Prostate gland (tissue), 2 donors: ENCODE measurements around the gene CTSD. TPM values are rescaled to one million over a fixed set of nuclear protein-coding genes. Genes with fewer than 3 reads are reported as not detected.

Experiments
- DNase-seq: peaks from one replicate; pipeline ENCODE4 v3.0.0-alpha.2; 2019; ENCODE audit warnings: low spot score
- H3K27ac ChIP-seq, 2 donors: fragments of 200-600 bp; sonication (generic); 2 replicates each; pipeline ENCODE4 v1.5.1; 2017 to 2019
- H3K27me3 ChIP-seq: fragments of 200-600 bp; sonication (generic); replicated peaks from 2 replicates; pipeline ENCODE4 v1.5.1; 2019; ENCODE audit not compliant: insufficient read depth
- H3K36me3 ChIP-seq, 2 donors: fragments of 200-600 bp; sonication (generic); 1 replicate in 1 of 2; 2 replicates in 1 of 2; pipeline versions ENCODE4 v1.5.1 to v1.8.1; 2017 to 2019
- H3K4me1 ChIP-seq: fragments of 200-600 bp; sonication (generic); replicated peaks from 2 replicates; pipeline ENCODE4 v1.5.1; 2019
- H3K4me3 ChIP-seq, 2 donors: fragments of 200-600 bp; sonication (generic); 2 replicates each; pipeline ENCODE4 v1.5.1; 2017 to 2019
- H3K9me3 ChIP-seq: fragments of 200-600 bp; sonication (generic); 2 replicates; pipeline ENCODE4 v1.5.1; 2017
- CTCF ChIP-seq, 4 experiments: fragments of 200-600 bp in 2 of 4; fragments of 450-650 bp in 2 of 4; sonication (generic) in 2 of 4; IDR thresholded peaks; 1 replicate in 3 of 4; 2 replicates in 1 of 4; pipeline ENCODE4 v1.5.1; 2016 to 2019; ENCODE audit warnings: antibody characterized with exemption in 4 of 4, mild to moderate bottlenecking in 2 of 4, moderate library complexity in 2 of 4
- POLR2A ChIP-seq: fragments of 450-650 bp; IDR thresholded peaks from one replicate; pipeline ENCODE4 v1.6.1; 2016; ENCODE audit warnings: antibody characterized with exemption, mild to moderate bottlenecking
- POLR2AphosphoS5 ChIP-seq: sonication (generic); formaldehyde crosslinking; IDR thresholded peaks from one replicate; pipeline ENCODE4 v1.6.1; 2017; ENCODE audit warnings: antibody characterized with exemption
- WGBS: methylation state at CpG from one replicate; pipeline ENCODE4 v1.1.5; 2018; 5-methylcytosine and 5-hydroxymethylcytosine counted together
- intact Hi-C: fragments of 100-400 bp; cut with DNase I; formaldehyde crosslinking; loops from one replicate; pipeline ENCODE4 v1.14.2; 2022
- total RNA-seq, 2 donors: library from RNA; depleted of rRNA; stranded (reverse); fragments of >200 nt; gene quantifications; one replicate each; pipeline ENCODE4 v1.1.0, GENCODE V29; 2016

The CTSD gene
- total RNA-seq, 2 donors from 2014 or later = 497 to 983 TPM

GRCh38 chr11:1745701-1746320 is 17.9 kb downstream of the CTSD start:
- WGBS = 90% methylated on average over 14 of the region's 14 CpGs
- H3K9me3 ChIP-seq = no peaks in the 10 kb centered on the region
- H3K27me3 ChIP-seq = peaks cover 9% of the 10 kb centered on the region
- H3K4me3 ChIP-seq = no peak overlapping the region
- no peaks in the 10 kb centered on the region for H3K36me3 ChIP-seq
- no peak overlapping the region for H3K27ac ChIP-seq
- intact Hi-C loops = no loop called here
- no peak for DNase-seq
- no peak for TF ChIP-seq CTCF (IDR thresholded peaks at IDR 0.05)
- no peaks in the 10 kb centered on the region for H3K4me1 ChIP-seq

- H3K27me3 ChIP-seq = peaks cover 9% of the 10 kb centered on the region
- no peak overlapping the region for H3K4me3 ChIP-seq
- no peaks in the 10 kb centered on the region for H3K4me1 ChIP-seq
- H3K36me3 ChIP-seq = no peaks in the 10 kb centered on the region
- TF ChIP-seq CTCF (IDR thresholded peaks at IDR 0.05) (no peak), POLR2A (no peak), POLR2AphosphoS5 (no peak)
- H3K27ac ChIP-seq = no peak overlapping the region
- intact Hi-C loops = no loop called here
- DNase-seq = no peak
- H3K9me3 ChIP-seq = no peaks in the 10 kb centered on the region
- 70% methylated on average over 18 of the region's 18 CpGs for WGBS
Observed at GRCh38 chr11:1744891-1745700, 18.6 kb downstream of the CTSD start.

GRCh38 chr11:1744137-1744886 is 19.4 kb downstream of the CTSD start:
- Histone ChIP-seq H3K27me3 (peaks cover 9% of the 10 kb centered on the region), H3K4me3 (no peak overlapping the region), H3K4me1 (no peaks in the 10 kb centered on the region), H3K9me3 (no peaks in the 10 kb centered on the region), H3K36me3 (no peaks in the 10 kb centered on the region), H3K27ac (no peak overlapping the region)
- WGBS = 66% methylated on average over 23 of the region's 23 CpGs
- DNase-seq = no peak
- intact Hi-C loops = no loop called here
- TF ChIP-seq POLR2A (no peak), POLR2AphosphoS5 (no peak), CTCF (IDR thresholded peaks at IDR 0.05) (no peak)

DNA sequence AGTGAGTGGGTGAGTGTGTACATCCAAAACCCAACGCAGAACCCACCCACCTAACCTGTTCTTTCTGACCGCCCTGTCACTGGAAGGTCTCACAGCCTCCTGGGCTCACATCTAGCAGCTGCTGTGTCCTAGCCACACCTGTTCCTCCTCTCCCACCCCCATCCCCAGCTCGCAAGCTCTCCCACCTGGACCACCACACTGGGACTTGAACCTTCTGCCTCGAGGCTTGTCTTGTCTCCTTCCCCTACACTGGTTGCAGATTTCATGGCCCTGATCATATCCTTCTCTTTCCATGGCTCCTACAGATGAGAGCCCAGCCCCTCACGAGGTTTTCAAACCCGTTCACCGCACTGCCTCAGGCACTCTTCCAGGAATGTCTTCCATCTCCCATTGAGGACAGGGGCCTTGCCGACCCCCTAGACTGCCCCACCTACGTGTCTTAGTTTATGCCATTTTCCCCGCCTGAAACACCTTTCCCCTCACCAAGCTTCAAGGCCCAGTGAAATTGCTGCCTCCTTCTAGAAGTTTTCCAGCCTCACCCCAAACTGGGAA is 20.1 kb downstream of the CTSD start:
- Histone ChIP-seq H3K27ac (no peak overlapping the region), H3K27me3 (peaks cover 4% of the 10 kb centered on the region), H3K4me3 (no peak overlapping the region), H3K9me3 (no peaks in the 10 kb centered on the region), H3K36me3 (no peaks in the 10 kb centered on the region), H3K4me1 (no peaks in the 10 kb centered on the region)
- DNase-seq = no peak
- WGBS = 84% methylated on average over 10 of the region's 10 CpGs
- TF ChIP-seq POLR2AphosphoS5 = no peak
- TF ChIP-seq POLR2A = no peak
- no peak for TF ChIP-seq CTCF (IDR thresholded peaks at IDR 0.05)
- intact Hi-C loops = no loop called here
